ENCODE results near the gene BCAR3.

BCAR3 gene

GRCh38 chr1:93623875-93624274 is 57.8 kb downstream of the BCAR3 start:
- Histone ChIP-seq H2AK5ac (ENCODE audit: low read length, severe bottlenecking) (peak overlapping the region; percentile 1), H3K36me3 (ENCODE audit: control insufficient read depth in 1 of 2, insufficient read depth in 2 of 2, low read depth in 1 of 2, low read length in 2 of 2) (peaks cover 6 to 19% of the 10 kb centered on the region in 2 experiments), H3K27me3 (ENCODE audit: control insufficient read depth in 1 of 2, insufficient read depth in 1 of 2, low read length in 2 of 2) (no peaks in the 10 kb centered on the region), H3K4ac (ENCODE audit: low read depth in 1 of 2, low read length in 2 of 2) (peak overlapping the region in 1 of 2 experiments; percentile 43), H4K91ac (ENCODE audit: low read length) (no peak overlapping the region), H4K8ac (ENCODE audit: low read length) (no peak overlapping the region), H2BK120ac (ENCODE audit: low read depth, low read length) (no peak overlapping the region), H2AFZ (ENCODE audit: low read depth, low read length) (no peak overlapping the region), H3K18ac (ENCODE audit: low read depth in 1 of 2, low read length in 2 of 2) (peak overlapping the region in 1 of 2 experiments; percentile 78), H3K9me3 (ENCODE audit: control insufficient read depth, low read length) (no peaks in the 10 kb centered on the region), H3K23ac (ENCODE audit: low read length in 2 of 2) (no peak overlapping the region), H2BK5ac (ENCODE audit: low read depth, low read length, poor library complexity, severe bottlenecking) (no peak overlapping the region), H2BK12ac (ENCODE audit: low read length in 2 of 2) (no peak overlapping the region), H3K27ac (ENCODE audit: low read length, poor library complexity, severe bottlenecking) (peak overlapping the region; percentile 45), H3K4me2 (ENCODE audit: low read length, poor library complexity, severe bottlenecking) (no peak overlapping the region), H3K9ac (ENCODE audit: low read length) (peak overlapping the region; percentile 1), H3K79me1 (replicated peaks; ENCODE audit: low read length, poor library complexity, severe bottlenecking) (peaks cover 20% of the 10 kb centered on the region), H2BK15ac (ENCODE audit: low read depth, poor library complexity, severe bottlenecking) (no peak overlapping the region), H3K14ac (ENCODE audit: low read length in 2 of 2) (no peak overlapping the region), H3K4me1 (ENCODE audit: control insufficient read depth, insufficient read depth, low read depth, low read length) (peaks cover 27% of the 10 kb centered on the region), H3K4me3 (ENCODE audit: insufficient read depth in 1 of 2, low read depth in 1 of 2, low read length in 2 of 2) (no peak overlapping the region)
- DNase-seq: peak; percentile 71
- no CpG with 5 or more reads among the region's 1 CpG for WGBS

DNA sequence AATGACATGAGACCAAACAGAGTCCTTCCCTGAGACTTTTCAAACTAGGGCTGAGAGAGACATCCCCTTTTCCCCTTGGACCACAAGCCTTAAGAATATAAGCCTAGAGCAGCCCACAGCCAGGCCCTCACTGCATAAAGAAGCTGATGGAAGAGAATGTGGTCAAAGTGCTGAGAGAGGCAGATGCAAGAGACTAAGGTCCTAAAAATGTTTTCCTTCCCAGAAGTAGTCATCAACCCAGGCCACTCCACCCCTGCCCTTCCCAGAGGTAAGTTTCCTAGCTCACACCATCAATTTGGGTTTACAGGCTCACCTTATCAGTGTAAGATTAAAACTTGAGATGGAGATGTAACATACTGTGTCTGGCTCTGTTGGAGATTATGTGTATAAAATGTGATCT is 58.2 kb downstream of the BCAR3 start:
- no peak overlapping the region for H2BK120ac ChIP-seq (ENCODE audit: low read depth, low read length)
- H3K4me3 ChIP-seq (ENCODE audit: insufficient read depth in 1 of 2, low read depth in 1 of 2, low read length in 2 of 2): no peak overlapping the region
- H3K79me1 ChIP-seq (replicated peaks; ENCODE audit: low read length, poor library complexity, severe bottlenecking): peaks cover 20% of the 10 kb centered on the region
- H2BK12ac ChIP-seq (ENCODE audit: low read length in 2 of 2): peak overlapping the region in 1 of 2 experiments; percentile 19
- no peak overlapping the region for H3K4ac ChIP-seq (ENCODE audit: low read depth in 1 of 2, low read length in 2 of 2)
- no peak overlapping the region for H2AK5ac ChIP-seq (ENCODE audit: low read length, severe bottlenecking)
- H3K36me3 ChIP-seq (ENCODE audit: control insufficient read depth in 1 of 2, insufficient read depth in 2 of 2, low read depth in 1 of 2, low read length in 2 of 2): peaks cover 6 to 19% of the 10 kb centered on the region in 2 experiments
- no peak overlapping the region for H3K23ac ChIP-seq (ENCODE audit: low read length in 2 of 2)
- H3K9me3 ChIP-seq (ENCODE audit: control insufficient read depth, low read length): no peaks in the 10 kb centered on the region
- no peak overlapping the region for H2BK5ac ChIP-seq (ENCODE audit: low read depth, low read length, poor library complexity, severe bottlenecking)
- no peak overlapping the region for H2AFZ ChIP-seq (ENCODE audit: low read depth, low read length)
- no peak overlapping the region for H4K91ac ChIP-seq (ENCODE audit: low read length)
- no peak overlapping the region for H3K4me2 ChIP-seq (ENCODE audit: low read length, poor library complexity, severe bottlenecking)
- H3K14ac ChIP-seq (ENCODE audit: low read length in 2 of 2): no peak overlapping the region
- peaks cover 27% of the 10 kb centered on the region for H3K4me1 ChIP-seq (ENCODE audit: control insufficient read depth, insufficient read depth, low read depth, low read length)
- H4K8ac ChIP-seq (ENCODE audit: low read length): no peak overlapping the region
- H2BK15ac ChIP-seq (ENCODE audit: low read depth, poor library complexity, severe bottlenecking): no peak overlapping the region
- no peak for DNase-seq
- no peaks in the 10 kb centered on the region for H3K27me3 ChIP-seq (ENCODE audit: control insufficient read depth in 1 of 2, insufficient read depth in 1 of 2, low read length in 2 of 2)
- peak overlapping the region in 1 of 2 experiments; percentile 6 for H3K18ac ChIP-seq (ENCODE audit: low read depth in 1 of 2, low read length in 2 of 2)
- H3K27ac ChIP-seq (ENCODE audit: low read length, poor library complexity, severe bottlenecking): peak overlapping the region; percentile 21
- peak overlapping the region; percentile 1 for H3K9ac ChIP-seq (ENCODE audit: low read length)

GRCh38 chr1:93621246-93621645 is 60.4 kb downstream of the BCAR3 start:
- DNase-seq: no peak
- Histone ChIP-seq H3K36me3 (ENCODE audit: control insufficient read depth in 1 of 2, insufficient read depth in 2 of 2, low read depth in 1 of 2, low read length in 2 of 2) (peaks cover 6 to 19% of the 10 kb centered on the region in 2 experiments), H4K8ac (ENCODE audit: low read length) (no peak overlapping the region), H3K23ac (ENCODE audit: low read length in 2 of 2) (no peak overlapping the region), H3K4me1 (ENCODE audit: control insufficient read depth, insufficient read depth, low read depth, low read length) (peaks cover 40% of the 10 kb centered on the region), H2BK120ac (ENCODE audit: low read depth, low read length) (no peak overlapping the region), H3K18ac (ENCODE audit: low read depth in 1 of 2, low read length in 2 of 2) (no peak overlapping the region), H2BK5ac (ENCODE audit: low read depth, low read length, poor library complexity, severe bottlenecking) (no peak overlapping the region), H3K27me3 (ENCODE audit: control insufficient read depth in 1 of 2, insufficient read depth in 1 of 2, low read length in 2 of 2) (no peaks in the 10 kb centered on the region), H2AFZ (ENCODE audit: low read depth, low read length) (no peak overlapping the region), H2BK15ac (ENCODE audit: low read depth, poor library complexity, severe bottlenecking) (no peak overlapping the region), H3K4ac (ENCODE audit: low read depth in 1 of 2, low read length in 2 of 2) (no peak overlapping the region), H3K9ac (ENCODE audit: low read length) (no peak overlapping the region), H4K91ac (ENCODE audit: low read length) (no peak overlapping the region), H2AK5ac (ENCODE audit: low read length, severe bottlenecking) (no peak overlapping the region), H3K9me3 (ENCODE audit: control insufficient read depth, low read length) (no peaks in the 10 kb centered on the region), H3K79me1 (replicated peaks; ENCODE audit: low read length, poor library complexity, severe bottlenecking) (peaks cover 20% of the 10 kb centered on the region), H3K27ac (ENCODE audit: low read length, poor library complexity, severe bottlenecking) (no peak overlapping the region), H3K4me3 (ENCODE audit: insufficient read depth in 1 of 2, low read depth in 1 of 2, low read length in 2 of 2) (no peak overlapping the region), H3K14ac (ENCODE audit: low read length in 2 of 2) (no peak overlapping the region), H2BK12ac (ENCODE audit: low read length in 2 of 2) (no peak overlapping the region), H3K4me2 (ENCODE audit: low read length, poor library complexity, severe bottlenecking) (no peak overlapping the region)
- 98% methylated on average over 4 of the region's 5 CpGs for WGBS

- no peak overlapping the region for H2BK5ac ChIP-seq (ENCODE audit: low read depth, low read length, poor library complexity, severe bottlenecking)
- H4K91ac ChIP-seq (ENCODE audit: low read length): no peak overlapping the region
- H2BK15ac ChIP-seq (ENCODE audit: low read depth, poor library complexity, severe bottlenecking): no peak overlapping the region
- no peak overlapping the region for H2AFZ ChIP-seq (ENCODE audit: low read depth, low read length)
- H3K14ac ChIP-seq (ENCODE audit: low read length in 2 of 2): no peak overlapping the region
- DNase-seq: no peak
- no peaks in the 10 kb centered on the region for H3K9me3 ChIP-seq (ENCODE audit: control insufficient read depth, low read length)
- no peak overlapping the region for H3K4me2 ChIP-seq (ENCODE audit: low read length, poor library complexity, severe bottlenecking)
- WGBS: 99% methylated on average over 4 of the region's 4 CpGs
- no peak overlapping the region for H2BK120ac ChIP-seq (ENCODE audit: low read depth, low read length)
- H3K79me1 ChIP-seq (replicated peaks; ENCODE audit: low read length, poor library complexity, severe bottlenecking): peaks cover 20% of the 10 kb centered on the region
- H3K18ac ChIP-seq (ENCODE audit: low read depth in 1 of 2, low read length in 2 of 2): no peak overlapping the region
- no peak overlapping the region for H4K8ac ChIP-seq (ENCODE audit: low read length)
- H3K27ac ChIP-seq (ENCODE audit: low read length, poor library complexity, severe bottlenecking): no peak overlapping the region
- H3K36me3 ChIP-seq (ENCODE audit: control insufficient read depth in 1 of 2, insufficient read depth in 2 of 2, low read depth in 1 of 2, low read length in 2 of 2): peaks cover 6 to 19% of the 10 kb centered on the region in 2 experiments
- no peak overlapping the region for H2AK5ac ChIP-seq (ENCODE audit: low read length, severe bottlenecking)
- H2BK12ac ChIP-seq (ENCODE audit: low read length in 2 of 2): peak overlapping the region in 1 of 2 experiments; percentile 8
- H3K4me3 ChIP-seq (ENCODE audit: insufficient read depth in 1 of 2, low read depth in 1 of 2, low read length in 2 of 2): no peak overlapping the region
- no peaks in the 10 kb centered on the region for H3K27me3 ChIP-seq (ENCODE audit: control insufficient read depth in 1 of 2, insufficient read depth in 1 of 2, low read length in 2 of 2)
- peaks cover 40% of the 10 kb centered on the region for H3K4me1 ChIP-seq (ENCODE audit: control insufficient read depth, insufficient read depth, low read depth, low read length)
- H3K23ac ChIP-seq (ENCODE audit: low read length in 2 of 2): no peak overlapping the region
- no peak overlapping the region for H3K9ac ChIP-seq (ENCODE audit: low read length)
- H3K4ac ChIP-seq (ENCODE audit: low read depth in 1 of 2, low read length in 2 of 2): no peak overlapping the region
Observed at GRCh38 chr1:93620841-93621210, 60.8 kb downstream of the BCAR3 start.

Data from mesenchymal stem cell (in vitro differentiated cells and primary cell).